ENCODE results near the gene RAD54L2.
"Not testable (repeated sequence)": the region's sequence is repeated elsewhere in the genome, so short reads cannot be mapped to it uniquely, and the experiment has no call there.

Gene RAD54L2

GRCh38 chr3:51522273-51522962, 16.1 kb upstream of the RAD54L2 start:
- H3K9ac ChIP-seq (ENCODE audit: low read length) = no peak overlapping the region
- no peaks in the 10 kb centered on the region for H3K27me3 ChIP-seq (ENCODE audit: control insufficient read depth, insufficient read depth, low read length)
- H3K4me1 ChIP-seq (ENCODE audit: control insufficient read depth, insufficient read depth, low read length) = no peaks in the 10 kb centered on the region
- H3K27ac ChIP-seq (ENCODE audit: low read depth, low read length) = no peak overlapping the region
- H3K4me3 ChIP-seq (ENCODE audit: low read length) = no peak overlapping the region
- H3K36me3 ChIP-seq (ENCODE audit: control insufficient read depth, insufficient read depth, low read length) = no peaks in the 10 kb centered on the region

GRCh38 chr3:51524874-51525273, 13.6 kb upstream of the RAD54L2 start:
- H3K4me1 ChIP-seq (ENCODE audit: control insufficient read depth, insufficient read depth, low read length) = not testable (repeated sequence)

GRCh38 chr3:51530485-51530884, 8.0 kb upstream of the RAD54L2 start:
- Histone ChIP-seq H3K27ac (ENCODE audit: low read depth, low read length) (no peak overlapping the region), H3K4me1 (ENCODE audit: control insufficient read depth, insufficient read depth, low read length) (no peaks in the 10 kb centered on the region), H3K4me3 (ENCODE audit: low read length) (no peak overlapping the region), H3K9ac (ENCODE audit: low read length) (no peak overlapping the region), H3K36me3 (ENCODE audit: control insufficient read depth, insufficient read depth, low read length) (no peaks in the 10 kb centered on the region), H3K27me3 (ENCODE audit: control insufficient read depth, insufficient read depth, low read length) (no peaks in the 10 kb centered on the region)

More at GRCh38 chr3:51524874-51525273, 13.6 kb upstream of the RAD54L2 start:
- not testable (repeated sequence) for H3K36me3 ChIP-seq (ENCODE audit: control insufficient read depth, insufficient read depth, low read length); H3K27me3 ChIP-seq (ENCODE audit: control insufficient read depth, insufficient read depth, low read length); H3K27ac ChIP-seq (ENCODE audit: low read depth, low read length); H3K4me3 ChIP-seq (ENCODE audit: low read length); H3K9ac ChIP-seq (ENCODE audit: low read length)

- H3K9ac ChIP-seq (ENCODE audit: low read length) = no peak overlapping the region
- H3K27ac ChIP-seq (ENCODE audit: low read depth, low read length) = no peak overlapping the region
- no peaks in the 10 kb centered on the region for H3K36me3 ChIP-seq (ENCODE audit: control insufficient read depth, insufficient read depth, low read length)
- H3K4me3 ChIP-seq (ENCODE audit: low read length) = no peak overlapping the region
- peaks cover 8% of the 10 kb centered on the region for H3K4me1 ChIP-seq (ENCODE audit: control insufficient read depth, insufficient read depth, low read length)
- no peaks in the 10 kb centered on the region for H3K27me3 ChIP-seq (ENCODE audit: control insufficient read depth, insufficient read depth, low read length)
These were observed 3.1 kb upstream of the RAD54L2 start for GRCh38 chr3:51535146-51536019.

- not testable (repeated sequence) for H3K4me1 ChIP-seq (ENCODE audit: control insufficient read depth, insufficient read depth, low read length); H3K27me3 ChIP-seq (ENCODE audit: control insufficient read depth, insufficient read depth, low read length); H3K36me3 ChIP-seq (ENCODE audit: control insufficient read depth, insufficient read depth, low read length); H3K9ac ChIP-seq (ENCODE audit: low read length)
- peak overlapping the region; percentile 83 for H3K4me3 ChIP-seq (ENCODE audit: low read length)
- H3K27ac ChIP-seq (ENCODE audit: low read depth, low read length) = peak overlapping the region; percentile 62
These were observed 888 bp upstream of the RAD54L2 start for GRCh38 chr3:51537631-51538030.

- Histone ChIP-seq H3K4me1 (ENCODE audit: control insufficient read depth, insufficient read depth, low read length) (peaks cover 8% of the 10 kb centered on the region), H3K27me3 (ENCODE audit: control insufficient read depth, insufficient read depth, low read length) (no peaks in the 10 kb centered on the region), H3K27ac (ENCODE audit: low read depth, low read length) (peak overlapping the region; percentile 62), H3K4me3 (ENCODE audit: low read length) (peak overlapping the region; percentile 83), H3K9ac (ENCODE audit: low read length) (peak overlapping the region; percentile 84), H3K36me3 (ENCODE audit: control insufficient read depth, insufficient read depth, low read length) (no peaks in the 10 kb centered on the region)
These were observed 432 bp upstream of the RAD54L2 start for GRCh38 chr3:51538115-51538458.

GRCh38 chr3:51539291-51539941, 897 bp downstream of the RAD54L2 start:
- peak overlapping the region; percentile 83 for H3K4me3 ChIP-seq (ENCODE audit: low read length)
- H3K4me1 ChIP-seq (ENCODE audit: control insufficient read depth, insufficient read depth, low read length) = peaks cover 8% of the 10 kb centered on the region
- no peaks in the 10 kb centered on the region for H3K27me3 ChIP-seq (ENCODE audit: control insufficient read depth, insufficient read depth, low read length)
- peaks cover 3% of the 10 kb centered on the region for H3K36me3 ChIP-seq (ENCODE audit: control insufficient read depth, insufficient read depth, low read length)
- H3K9ac ChIP-seq (ENCODE audit: low read length) = peak overlapping the region; percentile 53
- H3K27ac ChIP-seq (ENCODE audit: low read depth, low read length) = peak overlapping the region; percentile 80

- not testable (repeated sequence) for H3K9ac ChIP-seq (ENCODE audit: low read length); H3K36me3 ChIP-seq (ENCODE audit: control insufficient read depth, insufficient read depth, low read length); H3K27ac ChIP-seq (ENCODE audit: low read depth, low read length); H3K4me1 ChIP-seq (ENCODE audit: control insufficient read depth, insufficient read depth, low read length); H3K27me3 ChIP-seq (ENCODE audit: control insufficient read depth, insufficient read depth, low read length); H3K4me3 ChIP-seq (ENCODE audit: low read length)
These were observed 4.1 kb downstream of the RAD54L2 start for GRCh38 chr3:51542596-51542995.

GRCh38 chr3:51544011-51544775, 5.7 kb downstream of the RAD54L2 start:
- Histone ChIP-seq H3K4me1 (ENCODE audit: control insufficient read depth, insufficient read depth, low read length) (peaks cover 8% of the 10 kb centered on the region), H3K27me3 (ENCODE audit: control insufficient read depth, insufficient read depth, low read length) (no peaks in the 10 kb centered on the region), H3K9ac (ENCODE audit: low read length) (no peak overlapping the region), H3K27ac (ENCODE audit: low read depth, low read length) (no peak overlapping the region), H3K4me3 (ENCODE audit: low read length) (no peak overlapping the region), H3K36me3 (ENCODE audit: control insufficient read depth, insufficient read depth, low read length) (peaks cover 3% of the 10 kb centered on the region)

GRCh38 chr3:51547274-51547673, 8.8 kb downstream of the RAD54L2 start:
- Histone ChIP-seq H3K27ac (ENCODE audit: low read depth, low read length) (no peak overlapping the region), H3K9ac (ENCODE audit: low read length) (no peak overlapping the region), H3K4me3 (ENCODE audit: low read length) (no peak overlapping the region), H3K4me1 (ENCODE audit: control insufficient read depth, insufficient read depth, low read length) (no peaks in the 10 kb centered on the region), H3K27me3 (ENCODE audit: control insufficient read depth, insufficient read depth, low read length) (no peaks in the 10 kb centered on the region), H3K36me3 (ENCODE audit: control insufficient read depth, insufficient read depth, low read length) (peaks cover 3% of the 10 kb centered on the region)

GRCh38 chr3:51549311-51549710, 10.8 kb downstream of the RAD54L2 start:
- Histone ChIP-seq H3K27me3 (ENCODE audit: control insufficient read depth, insufficient read depth, low read length) (no peaks in the 10 kb centered on the region), H3K9ac (ENCODE audit: low read length) (no peak overlapping the region), H3K4me3 (ENCODE audit: low read length) (no peak overlapping the region), H3K4me1 (ENCODE audit: control insufficient read depth, insufficient read depth, low read length) (no peaks in the 10 kb centered on the region), H3K27ac (ENCODE audit: low read depth, low read length) (no peak overlapping the region), H3K36me3 (ENCODE audit: control insufficient read depth, insufficient read depth, low read length) (no peaks in the 10 kb centered on the region)
